ENCODE data around the gene FAM117B.

DNA sequence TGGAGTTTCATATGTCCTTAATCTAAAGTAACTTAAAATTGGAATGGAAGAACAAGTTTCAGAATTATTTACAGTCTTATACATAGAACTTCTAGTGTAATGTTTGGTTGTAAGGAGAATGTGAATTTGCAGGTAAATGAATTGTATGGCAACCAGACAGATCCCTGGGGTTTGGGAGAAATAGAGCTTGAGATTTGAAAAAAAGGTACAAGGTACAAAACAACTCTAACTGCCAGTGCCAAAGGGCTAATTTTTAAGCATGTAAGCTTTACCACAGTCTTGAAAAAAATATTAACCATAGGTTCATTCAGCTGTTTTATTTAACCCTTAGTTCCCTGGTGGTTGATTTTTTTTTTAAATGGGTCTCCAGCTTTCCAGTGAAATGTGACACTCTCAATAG is 133.5 kb downstream of the FAM117B start:
- TF ChIP-seq CTCF (IDR thresholded peaks at IDR 0.05; ENCODE audit: insufficient read depth, low read length, poor library complexity, severe bottlenecking), result no peak
- no peak for TF ChIP-seq EZH2phosphoT487 (conservative IDR thresholded peaks at IDR 0.05; ENCODE audit: low read length)
